SK-N-MC (cell line): Measurements from ENCODE around the gene PLN.

Experiments
- EZH2 ChIP-seq: fragments of 200-600 bp; sonication (generic); IDR thresholded peaks from one replicate; pipeline ENCODE4 v1.6.1; 2017; ENCODE audit warnings: antibody characterized with exemption
- FOXP2 ChIP-seq: optimal IDR thresholded peaks from 2 replicates; pipeline ENCODE3; 2011; ENCODE audit warnings: mild to moderate bottlenecking, moderate library complexity; ENCODE audit not compliant: insufficient read depth; ENCODE audit errors: extremely low read length, control extremely low read depth
- POLR2AphosphoS5 ChIP-seq: IDR thresholded peaks from 2 replicates; pipeline ENCODE4 v1.6.1; 2012; ENCODE audit warnings: mild to moderate bottlenecking, low read depth, low read length, borderline replicate concordance

DNA sequence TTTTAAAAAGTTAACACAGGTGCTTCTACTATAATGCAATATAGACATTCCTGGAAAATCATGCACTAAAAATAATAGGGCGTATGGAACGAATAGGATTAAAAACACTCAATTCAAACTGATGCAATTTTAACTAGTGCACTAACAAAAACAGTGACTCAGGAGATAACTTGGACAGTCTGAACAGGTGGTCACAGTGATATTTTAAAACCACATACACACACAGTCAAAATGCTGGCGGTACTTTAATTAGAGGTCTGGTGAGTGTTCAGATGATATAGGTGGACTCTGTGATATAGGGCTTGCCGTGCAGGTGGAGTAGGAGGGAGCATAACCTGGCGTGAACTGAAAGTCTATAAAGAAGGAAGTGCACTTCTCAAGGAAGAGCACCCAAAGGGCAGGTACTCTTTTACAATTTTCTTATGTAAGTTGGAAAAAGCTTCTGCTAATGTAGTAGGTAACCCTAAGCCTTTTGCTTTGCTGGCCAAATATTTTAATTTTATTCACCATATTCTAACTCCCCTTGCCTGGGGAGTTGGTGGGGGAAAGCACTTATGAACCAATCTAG lies 41.9 kb upstream of the PLN start:
- TF ChIP-seq POLR2AphosphoS5 (no peak), FOXP2 (no peak), EZH2 (no peak)
